Breast epithelium (tissue), 4 donors: Measurements from ENCODE around the gene PRICKLE2. TPM values are rescaled to one million over a fixed set of nuclear protein-coding genes. Genes with fewer than 3 reads are reported as not detected.

Experiments used
- DNase-seq, 2 donors: peaks; one replicate each; pipeline ENCODE4 v3.0.0-alpha.2; 2019; ENCODE audit warnings: low spot score in 2 of 2
- H3K27ac ChIP-seq, 2 donors: fragments of 200-600 bp; sonication (generic) in 1 of 2; one replicate each; pipeline ENCODE4 v1.5.1; 2016 to 2019; ENCODE audit warnings: mild to moderate bottlenecking in 1 of 2
- H3K27me3 ChIP-seq, 2 donors: fragments of 200-600 bp; sonication (generic) in 1 of 2; one replicate each; pipeline versions ENCODE4 v1.5.1 to v1.6.0; 2017 to 2019; ENCODE audit warnings: control low read depth in 1 of 2, mild to moderate bottlenecking in 1 of 2
- H3K36me3 ChIP-seq: fragments of 200-600 bp; one replicate; pipeline ENCODE4 v1.5.1; 2019
- H3K4me1 ChIP-seq, 2 donors: fragments of 200-600 bp; sonication (generic); one replicate each; pipeline ENCODE4 v1.5.1; 2016 to 2019; ENCODE audit warnings: control low read depth in 1 of 2
- H3K4me3 ChIP-seq, 3 donors: fragments of 200-600 bp; sonication (generic); 1 replicate in 2 of 3; 2 replicates in 1 of 3; pipeline ENCODE4 v1.5.1; 2016 to 2019; ENCODE audit warnings: mild to moderate bottlenecking in 3 of 3, moderate library complexity in 2 of 3
- H3K9me3 ChIP-seq, 2 donors: fragments of 200-600 bp; sonication (generic) in 1 of 2; one replicate each; pipeline ENCODE4 v1.5.1; 2016 to 2019; ENCODE audit warnings: control low read depth in 1 of 2
- CTCF ChIP-seq, 3 donors: fragments of 450-650 bp; IDR thresholded peaks; one replicate each; pipeline ENCODE4 v1.5.1; 2016 to 2017; ENCODE audit warnings: antibody characterized with exemption in 3 of 3, mild to moderate bottlenecking in 3 of 3, moderate library complexity in 3 of 3
- POLR2A ChIP-seq: fragments of 450-650 bp; IDR thresholded peaks from one replicate; pipeline ENCODE4 v1.6.1; 2016; ENCODE audit warnings: antibody characterized with exemption, mild to moderate bottlenecking, moderate library complexity
- POLR2AphosphoS5 ChIP-seq, 3 donors: sonication (generic); formaldehyde crosslinking; IDR thresholded peaks; one replicate each; pipeline ENCODE4 v1.6.1; 2017; ENCODE audit warnings: antibody characterized with exemption in 3 of 3
- intact Hi-C: fragments of 100-400 bp; cut with DNase I; formaldehyde crosslinking; loops from one replicate; pipeline ENCODE4 v1.15.1; 2023; ENCODE audit warnings: low total_unique reads
- total RNA-seq, 3 donors: library from RNA; depleted of rRNA; stranded (reverse); fragments of >200 nt; gene quantifications; one replicate each; pipeline ENCODE4 v1.1.0, GENCODE V29; 2016

Gene PRICKLE2
- total RNA-seq, 3 donors from 2014 or later, result 35.1 to 72.5 (median 44.5) TPM

GRCh38 chr3:64082411-64082810, 142.9 kb downstream of the PRICKLE2 start:
- Histone ChIP-seq H3K36me3 (no peaks in the 10 kb centered on the region), H3K27ac (no peak overlapping the region), H3K9me3 (no peaks in the 10 kb centered on the region), H3K27me3 (no peaks in the 10 kb centered on the region), H3K4me1 (no peaks in the 10 kb centered on the region), H3K4me3 (no peak overlapping the region)
- intact Hi-C loops, result no loop called here
- no peak for DNase-seq
- TF ChIP-seq CTCF (IDR thresholded peaks at IDR 0.05) (no peak), POLR2AphosphoS5 (IDR thresholded peaks at IDR 0.05) (no peak)

- no peak overlapping the region for H3K27ac ChIP-seq
- no peak for TF ChIP-seq POLR2A
- no peak for TF ChIP-seq CTCF (IDR thresholded peaks at IDR 0.05)
- TF ChIP-seq POLR2AphosphoS5 (IDR thresholded peaks at IDR 0.05), result no peak
- no peaks in the 10 kb centered on the region for H3K27me3 ChIP-seq
- H3K36me3 ChIP-seq, result no peaks in the 10 kb centered on the region
- intact Hi-C loops, result no loop called here
- DNase-seq, result no peak
- no peak overlapping the region for H3K4me3 ChIP-seq
- no peaks in the 10 kb centered on the region for H3K4me1 ChIP-seq
- H3K9me3 ChIP-seq, result no peaks in the 10 kb centered on the region
Measured at GRCh38 chr3:64081235-64081630, 144.0 kb downstream of the PRICKLE2 start.

DNA sequence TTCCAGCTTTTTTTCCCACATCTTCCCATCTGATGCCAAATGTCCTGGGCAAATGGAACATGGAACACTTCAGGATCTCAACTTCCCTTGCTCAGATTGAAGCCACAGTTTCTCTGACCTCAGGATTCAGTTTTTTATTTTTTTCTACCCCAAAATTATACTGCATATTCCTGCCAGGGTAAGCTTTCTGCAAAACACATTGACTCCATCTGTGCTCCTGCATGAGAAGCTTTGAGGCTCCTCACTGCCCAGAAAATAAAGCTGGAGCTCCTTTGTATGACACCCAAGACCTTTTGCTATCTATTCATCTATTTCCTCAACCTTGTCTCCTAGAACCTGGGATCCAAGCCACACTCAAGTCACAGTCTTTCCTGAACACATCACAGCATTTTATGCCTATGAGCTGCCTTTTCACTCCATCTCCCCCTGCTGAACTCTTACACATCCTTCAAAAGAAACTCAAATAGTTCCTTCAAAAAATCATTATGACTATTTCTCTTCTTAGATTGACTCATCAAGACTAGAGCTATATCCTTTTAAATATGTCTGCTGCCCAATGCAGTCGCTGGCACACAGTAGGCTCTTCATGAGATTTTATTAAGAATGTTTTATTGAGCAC, 144.5 kb downstream of the PRICKLE2 start:
- Histone ChIP-seq H3K9me3 (no peaks in the 10 kb centered on the region), H3K4me3 (no peak overlapping the region), H3K27me3 (no peaks in the 10 kb centered on the region), H3K4me1 (no peaks in the 10 kb centered on the region), H3K27ac (no peak overlapping the region), H3K36me3 (no peaks in the 10 kb centered on the region)
- DNase-seq, result no peak
- TF ChIP-seq POLR2AphosphoS5 (IDR thresholded peaks at IDR 0.05) (no peak), POLR2A (no peak), CTCF (IDR thresholded peaks at IDR 0.05) (no peak)
- intact Hi-C loops, result no loop called here

GRCh38 chr3:64079369-64080150, 145.7 kb downstream of the PRICKLE2 start:
- Histone ChIP-seq H3K9me3 (no peaks in the 10 kb centered on the region), H3K4me1 (no peaks in the 10 kb centered on the region), H3K27ac (no peak overlapping the region), H3K4me3 (no peak overlapping the region), H3K36me3 (no peaks in the 10 kb centered on the region), H3K27me3 (no peaks in the 10 kb centered on the region)
- intact Hi-C loops, result no loop called here
- no peak for DNase-seq
- no peak for TF ChIP-seq POLR2AphosphoS5 (IDR thresholded peaks at IDR 0.05)
- TF ChIP-seq POLR2A, result no peak
- no peak for TF ChIP-seq CTCF (IDR thresholded peaks at IDR 0.05)

- no peak for DNase-seq
- Histone ChIP-seq H3K27ac (no peak overlapping the region), H3K9me3 (no peaks in the 10 kb centered on the region), H3K36me3 (no peaks in the 10 kb centered on the region), H3K4me1 (no peaks in the 10 kb centered on the region), H3K27me3 (no peaks in the 10 kb centered on the region), H3K4me3 (no peak overlapping the region)
- TF ChIP-seq POLR2A (no peak), POLR2AphosphoS5 (IDR thresholded peaks at IDR 0.05) (no peak), CTCF (IDR thresholded peaks at IDR 0.05) (no peak)
- intact Hi-C loops, result no loop called here
Measured at GRCh38 chr3:64078966-64079365, 146.3 kb downstream of the PRICKLE2 start.
